GM21423 (cell line): Measurements from ENCODE around the gene CAPN1.
"Not testable (repeated sequence)": the region's sequence is repeated elsewhere in the genome, so short reads cannot be mapped to it uniquely, and the experiment has no call there.

Source experiments
- ATAC-seq: cut with Tn5 transposase; IDR thresholded peaks from one replicate; pipeline ENCODE4 v1.9.1; 2021; ENCODE audit warnings: mild to moderate bottlenecking, moderate library complexity; ENCODE audit not compliant: unreplicated experiment

Gene CAPN1

GRCh38 chr11:65159012-65159411 is 22.7 kb upstream of the CAPN1 start:
- ATAC-seq = no peak

GRCh38 chr11:65160643-65161042 is 21.1 kb upstream of the CAPN1 start:
- no peak for ATAC-seq

DNA sequence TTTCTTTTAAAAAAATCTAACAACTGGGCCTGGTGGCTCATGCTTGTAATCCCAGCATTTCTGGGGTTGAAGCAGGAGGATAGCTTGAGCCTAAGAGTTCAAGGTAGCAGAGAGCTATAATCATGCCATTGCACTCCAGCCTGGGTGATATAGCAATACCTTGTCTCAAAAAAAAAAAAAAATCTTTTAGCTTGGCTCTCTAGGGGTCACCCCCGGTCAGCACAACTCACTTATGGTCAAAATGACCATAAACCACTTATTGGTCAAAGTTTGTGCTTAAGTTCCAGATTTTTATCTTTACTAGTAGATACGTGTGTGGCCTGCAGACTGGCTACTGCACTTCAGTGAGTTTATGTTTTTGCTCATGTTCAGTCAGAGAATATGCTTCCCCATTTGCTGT is 18.0 kb upstream of the CAPN1 start:
- no peak for ATAC-seq

DNA sequence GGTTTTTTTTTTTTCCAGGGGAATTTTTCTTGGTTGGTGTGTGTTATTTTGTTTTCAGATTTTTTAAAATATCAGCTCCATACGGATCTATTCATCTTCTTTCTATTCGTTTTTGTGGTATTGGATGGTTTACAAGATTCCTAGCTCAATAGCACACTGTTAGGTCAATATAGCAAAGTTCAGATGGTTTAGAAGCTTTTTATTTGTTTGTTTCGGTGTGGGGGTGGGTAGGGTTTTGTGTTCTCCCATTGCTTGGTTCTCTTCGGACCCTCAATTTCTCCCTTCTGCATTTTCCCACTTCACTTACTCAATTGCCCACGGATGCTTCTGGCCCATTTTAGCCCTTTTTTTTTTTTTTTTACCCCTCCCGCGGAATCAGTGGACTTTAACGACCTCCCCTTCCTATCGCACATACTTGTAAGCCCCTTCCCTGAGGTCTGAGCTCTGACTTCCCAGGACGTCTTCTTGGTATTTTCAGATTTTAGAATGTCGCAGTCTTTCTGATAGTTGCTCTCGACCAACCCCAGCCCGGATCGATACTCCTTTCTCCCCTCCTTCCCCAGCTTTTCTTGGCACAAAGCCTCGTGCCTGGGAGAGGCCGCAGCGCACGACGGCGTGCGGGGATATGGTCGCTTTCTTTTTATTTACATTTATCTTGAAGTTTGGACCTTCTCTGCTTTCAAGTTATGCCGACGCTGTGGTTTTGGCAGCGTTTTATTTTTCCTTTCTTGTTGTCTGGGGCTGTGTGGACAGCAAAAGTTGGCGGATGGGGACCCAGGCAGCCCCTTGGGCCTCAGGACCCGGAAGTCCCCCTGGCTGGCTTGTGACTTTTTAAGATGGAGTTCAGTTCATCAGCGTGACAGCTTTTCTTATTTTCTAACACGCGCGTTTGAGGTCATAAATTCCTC is 16.1 kb upstream of the CAPN1 start:
- ATAC-seq = no peak

GRCh38 chr11:65166893-65167292 is 14.8 kb upstream of the CAPN1 start:
- no peak for ATAC-seq

- ATAC-seq = no peak
Observed at GRCh38 chr11:65167656-65168055, 14.1 kb upstream of the CAPN1 start.

- ATAC-seq = no peak
Observed at GRCh38 chr11:65169164-65169641, 12.5 kb upstream of the CAPN1 start.

DNA sequence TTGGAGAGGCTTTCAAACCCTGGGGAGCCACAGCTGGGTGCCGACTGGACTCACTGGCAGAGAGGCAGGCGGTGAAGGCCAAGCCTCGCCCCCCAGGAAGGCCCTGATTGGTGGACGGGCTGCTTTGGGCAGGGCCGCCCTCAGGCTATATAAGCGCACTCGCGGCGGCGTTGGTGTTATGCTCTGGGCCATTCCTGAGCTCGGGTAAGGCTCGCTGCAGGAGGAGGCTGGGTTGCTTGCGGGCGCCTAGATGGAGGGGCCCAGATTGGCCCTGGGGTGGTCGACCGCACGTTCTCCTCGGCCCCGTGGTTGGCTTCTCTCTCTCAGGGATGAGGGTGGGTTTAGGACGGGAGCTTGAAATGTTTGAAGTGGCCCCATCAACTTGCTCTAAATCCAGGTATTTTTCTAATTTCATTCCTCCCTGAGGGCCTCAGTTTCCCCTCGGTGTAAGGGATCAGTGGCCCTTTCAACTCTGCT is 11.6 kb upstream of the CAPN1 start, which contains the start of gene SPDYC:
Gene SPDYC, plus strand, starts transcription at position 176 of the 477 bp plus-strand sequence. CDS start 1,125 bp downstream, outside the sequence.
- ATAC-seq = no peak

DNA sequence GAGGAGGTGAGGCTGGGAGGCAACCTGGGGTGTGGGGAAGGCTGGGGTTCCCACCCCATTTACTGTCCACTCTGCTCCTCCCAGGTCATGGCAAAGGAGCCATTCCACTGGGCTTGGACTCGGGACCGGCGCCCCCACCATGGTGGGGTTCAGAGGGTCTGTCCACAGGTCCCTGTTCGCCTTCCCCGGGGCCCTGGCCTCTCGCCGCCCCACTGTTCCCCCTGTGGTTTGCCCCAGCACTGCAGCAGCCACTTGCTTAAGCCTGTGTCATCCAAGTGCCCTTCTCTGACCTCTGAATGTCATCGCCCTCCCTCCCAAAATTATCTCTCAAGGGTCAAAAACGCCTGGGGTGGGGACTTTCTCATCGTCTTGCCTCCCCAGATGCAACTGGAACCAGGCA is 9.1 kb upstream of the CAPN1 start:
- ATAC-seq = no peak

GRCh38 chr11:65174571-65175010 is 7.1 kb upstream of the CAPN1 start:
- not testable (repeated sequence) for ATAC-seq

- ATAC-seq = no peak
Observed at GRCh38 chr11:65180877-65181568, 705 bp upstream of the CAPN1 start.

- ATAC-seq = no peak
Observed at GRCh38 chr11:65182258-65183170, 786 bp downstream of the CAPN1 start.

DNA sequence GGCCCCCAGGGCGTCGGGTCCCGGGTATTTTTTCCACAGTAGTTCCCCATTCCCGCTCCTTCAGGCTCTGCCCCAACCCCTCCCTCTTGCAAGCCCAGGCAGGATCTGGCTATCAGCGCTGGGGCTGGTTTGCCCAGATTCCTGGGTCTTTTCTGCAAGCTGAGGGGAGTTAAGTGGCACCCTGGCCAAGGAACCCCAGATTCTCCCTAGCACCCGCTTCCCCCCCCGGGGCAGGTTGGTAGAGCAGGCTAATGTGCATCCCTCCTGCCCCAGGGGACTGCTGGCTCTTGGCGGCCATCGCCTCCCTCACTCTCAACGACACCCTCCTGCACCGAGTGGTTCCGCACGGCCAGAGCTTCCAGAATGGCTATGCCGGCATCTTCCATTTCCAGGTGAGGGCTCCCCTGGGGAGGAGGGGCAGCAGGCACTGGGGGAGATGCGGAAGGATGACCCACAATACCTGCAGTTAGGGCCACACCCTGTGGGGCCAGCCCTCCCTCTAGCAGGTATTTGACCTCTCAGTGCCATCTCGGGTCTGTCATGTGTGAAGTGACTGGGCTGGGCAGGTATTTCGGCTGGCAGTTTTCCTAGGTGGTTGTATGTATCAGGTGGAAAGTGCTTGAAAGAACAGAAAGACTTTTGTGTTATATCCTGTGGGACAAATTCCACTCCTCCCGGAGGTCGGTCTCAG is 1.6 kb downstream of the CAPN1 start:
- no peak for ATAC-seq

DNA sequence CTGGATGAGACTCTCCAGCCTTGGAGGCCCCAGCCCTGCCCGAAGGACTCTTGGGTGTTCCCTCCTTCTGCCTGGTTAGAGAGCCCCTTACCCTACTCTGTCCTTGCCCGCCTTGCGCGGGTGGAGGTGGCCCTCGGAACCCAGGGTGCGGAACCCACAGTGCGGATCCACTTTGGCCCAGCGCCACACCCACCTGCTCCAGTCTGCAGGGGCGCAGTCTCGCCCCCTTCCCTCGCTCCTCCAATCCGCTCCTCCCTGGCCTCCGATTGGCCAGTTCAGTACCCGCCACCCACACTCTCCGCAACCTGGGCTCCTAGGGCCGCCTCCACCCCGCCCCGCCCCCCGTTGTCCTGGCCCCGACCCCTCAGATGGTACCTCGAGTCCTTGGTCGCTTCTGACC is 2.4 kb downstream of the CAPN1 start:
- no peak for ATAC-seq

- ATAC-seq = no peak
Observed at GRCh38 chr11:65185171-65185570, 3.4 kb downstream of the CAPN1 start.

DNA sequence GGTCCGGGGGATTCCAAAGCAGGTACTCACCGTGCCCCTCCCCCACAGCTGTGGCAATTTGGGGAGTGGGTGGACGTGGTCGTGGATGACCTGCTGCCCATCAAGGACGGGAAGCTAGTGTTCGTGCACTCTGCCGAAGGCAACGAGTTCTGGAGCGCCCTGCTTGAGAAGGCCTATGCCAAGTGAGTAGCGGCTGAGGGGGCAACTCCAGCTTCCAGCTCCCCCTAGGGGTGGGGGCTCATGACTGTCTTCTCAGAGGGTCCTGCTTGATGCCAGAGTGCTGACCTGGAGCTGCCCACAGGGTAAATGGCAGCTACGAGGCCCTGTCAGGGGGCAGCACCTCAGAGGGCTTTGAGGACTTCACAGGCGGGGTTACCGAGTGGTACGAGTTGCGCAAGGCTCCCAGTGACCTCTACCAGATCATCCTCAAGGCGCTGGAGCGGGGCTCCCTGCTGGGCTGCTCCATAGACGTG is 4.2 kb downstream of the CAPN1 start:
- ATAC-seq = no peak

DNA sequence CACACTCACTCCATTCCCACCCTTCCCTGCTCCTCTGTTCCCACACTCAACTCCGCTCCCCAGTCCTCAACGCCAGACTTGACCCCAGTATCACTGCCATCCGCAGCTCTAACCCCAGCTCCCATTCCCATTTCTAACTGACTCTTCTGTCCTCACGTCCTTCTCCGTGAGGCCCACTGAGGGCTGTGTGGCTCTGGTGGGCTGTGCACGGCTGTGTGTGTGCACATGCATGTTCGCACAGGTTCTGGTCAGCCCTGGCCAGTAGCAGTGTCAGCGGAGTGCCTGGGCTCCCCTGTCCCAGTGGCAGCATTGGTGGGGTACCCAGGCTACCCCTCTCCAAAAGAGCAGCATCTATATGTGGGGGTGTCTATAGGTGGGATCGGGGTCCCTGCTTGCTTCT is 5.0 kb downstream of the CAPN1 start:
- ATAC-seq = no peak

GRCh38 chr11:65187146-65187675 is 5.5 kb downstream of the CAPN1 start:
- ATAC-seq = no peak

DNA sequence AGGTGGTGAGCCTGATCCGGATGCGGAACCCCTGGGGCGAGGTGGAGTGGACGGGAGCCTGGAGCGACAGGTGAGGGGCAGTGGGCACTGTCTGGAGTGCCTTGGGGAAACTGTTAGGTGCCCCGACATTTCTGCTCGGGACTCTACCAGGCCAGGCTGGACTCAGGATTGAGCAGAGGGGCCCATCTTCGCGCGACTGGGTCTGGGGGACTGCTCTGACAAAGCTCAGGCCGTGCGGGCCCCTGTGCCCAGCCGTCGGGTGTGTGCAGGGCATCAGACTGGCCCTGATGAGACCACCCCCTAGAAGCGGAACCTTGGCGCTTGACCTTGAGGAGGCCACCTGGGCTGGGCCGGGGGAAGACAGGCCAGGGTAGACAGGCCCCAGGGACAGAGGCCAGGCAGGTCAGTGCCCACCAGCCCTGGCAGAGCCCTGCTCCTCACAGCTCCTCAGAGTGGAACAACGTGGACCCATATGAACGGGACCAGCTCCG is 6.3 kb downstream of the CAPN1 start:
- ATAC-seq = no peak

DNA sequence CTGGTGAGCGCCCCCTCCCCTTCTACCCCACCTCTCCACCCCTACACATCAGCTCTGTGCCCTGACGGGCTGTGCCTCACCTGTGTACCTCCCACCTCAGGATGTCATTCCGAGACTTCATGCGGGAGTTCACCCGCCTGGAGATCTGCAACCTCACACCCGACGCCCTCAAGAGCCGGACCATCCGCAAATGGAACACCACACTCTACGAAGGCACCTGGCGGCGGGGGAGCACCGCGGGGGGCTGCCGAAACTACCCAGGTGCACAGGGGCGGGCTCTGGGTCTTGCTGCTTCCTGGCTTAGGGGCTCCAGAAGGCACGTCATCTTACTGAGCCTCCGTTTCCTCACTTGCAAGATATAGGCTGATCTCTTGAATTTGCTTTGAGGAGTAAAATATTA is 6.8 kb downstream of the CAPN1 start:
- ATAC-seq = no peak
